Liver (tissue), 1 donor: ENCODE results near the gene ZNF618.

Experiments used
- TAF1 ChIP-seq: conservative IDR thresholded peaks from 2 replicates; pipeline ENCODE4 v1.6.1; 2016; ENCODE audit warnings: antibody characterized with exemption, mild to moderate bottlenecking
- TF ChIP-seq, protein P1 (sequence below): IDR thresholded peaks from 2 replicates; pipeline ENCODE4 v1.6.1; 2016; ENCODE audit warnings: antibody characterized with exemption
- donor health status: healthy.

DNA sequence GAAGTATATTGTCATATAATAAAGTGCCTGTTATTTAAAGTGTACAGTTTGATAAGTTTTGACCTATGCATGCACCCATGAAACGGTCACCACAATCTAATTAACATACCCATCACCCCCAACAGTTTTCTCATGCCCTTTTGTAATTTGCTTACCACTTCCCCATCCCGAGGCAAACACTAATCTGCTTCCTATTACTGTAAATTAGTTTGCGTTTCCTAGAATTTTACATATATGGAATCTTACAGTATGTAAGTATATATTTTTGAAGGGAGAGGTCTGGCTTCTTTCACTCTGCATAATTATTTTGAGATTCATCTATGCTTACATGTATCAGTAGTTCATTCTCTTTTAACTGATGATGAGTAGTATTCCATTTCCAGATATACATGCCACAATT is 145.5 kb downstream of the ZNF618 start:
- TF ChIP-seq TAF1, result no peak
- TF ChIP-seq, protein P1, sequence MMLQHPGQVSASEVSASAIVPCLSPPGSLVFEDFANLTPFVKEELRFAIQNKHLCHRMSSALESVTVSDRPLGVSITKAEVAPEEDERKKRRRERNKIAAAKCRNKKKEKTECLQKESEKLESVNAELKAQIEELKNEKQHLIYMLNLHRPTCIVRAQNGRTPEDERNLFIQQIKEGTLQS, result no peak
